Heart right ventricle (tissue), 16 donors: ENCODE data around the gene NKD2. TPM values are rescaled to one million over a fixed set of nuclear protein-coding genes. Genes with fewer than 3 reads are reported as not detected.

Experiments
- ATAC-seq, 8 donors: fragments of 200-7000 bp; cut with Tn5 transposase; one replicate each; pipeline ENCODE4 v1.9.1; 2020; ENCODE audit warnings: mild to moderate bottlenecking in 8 of 8, moderate library complexity in 8 of 8, moderate number of reproducible peaks in 1 of 8
- DNase-seq, 2 donors: peaks; one replicate each; pipeline ENCODE4 v3.0.0-alpha.2; 2020
- H3K27ac ChIP-seq, 10 donors: fragments of 200-600 bp; sonication (generic) in 2 of 10; one replicate each; pipeline versions ENCODE4 v1.5.0 to v1.8.0; 2020 to 2022; ENCODE audit warnings: mild to moderate bottlenecking in 3 of 10
- H3K27me3 ChIP-seq, 7 donors: fragments of 200-600 bp; one replicate each; pipeline ENCODE4 v1.8.0; 2021 to 2022; ENCODE audit warnings: mild to moderate bottlenecking in 2 of 7
- H3K36me3 ChIP-seq, 9 donors: fragments of 200-600 bp; sonication (generic) in 1 of 9; one replicate each; pipeline versions ENCODE4 v1.5.0 to v1.8.0; 2020 to 2022; ENCODE audit warnings: mild to moderate bottlenecking in 2 of 9
- H3K4me1 ChIP-seq, 9 donors: fragments of 200-600 bp; sonication (generic) in 1 of 9; one replicate each; pipeline versions ENCODE4 v1.5.0 to v1.8.0; 2020 to 2022; ENCODE audit warnings: mild to moderate bottlenecking in 4 of 9
- H3K4me3 ChIP-seq, 10 donors: fragments of 200-600 bp; sonication (generic) in 2 of 10; one replicate each; pipeline versions ENCODE4 v1.5.0 to v1.8.0; 2020 to 2022; ENCODE audit warnings: mild to moderate bottlenecking in 7 of 10, moderate library complexity in 2 of 10
- H3K9me3 ChIP-seq, 11 donors: fragments of 200-600 bp in 10 of 11; sonication (generic) in 2 of 11; one replicate each; pipeline versions ENCODE4 v1.5.0 to v1.8.0; 2013 to 2022; ENCODE audit warnings: mild to moderate bottlenecking in 2 of 11, control low read depth in 1 of 11, moderate library complexity in 1 of 11
- WGBS, 2 donors: extraction: QIAGEN DNeasy Blood & Tissue Kit; methylation state at CpG; one replicate each; pipeline ENCODE4 v1.1.7; 2013; ENCODE audit warnings: inconsistent platforms in 1 of 2; 5-methylcytosine and 5-hydroxymethylcytosine counted together
- intact Hi-C, 10 donors: fragments of 100-400 bp; cut with DNase I; formaldehyde crosslinking; loops; one replicate each; pipeline versions ENCODE4 v1.11.1 to v1.14.2; 2022
- polyA plus RNA-seq, 2 donors: library from polyadenylated mRNA; stranded (reverse); fragments of 200-250 nt; gene quantifications; one replicate each; pipeline ENCODE4 v1.2.3, GENCODE V29; 2013
- total RNA-seq, 10 donors: library from RNA; stranded (reverse); fragmentation: NEBNext Ultra II Directional in 3 of 10; extraction: Animal tissue kit (Norgen Biotek cat#: 25700) in 3 of 10; gene quantifications; one replicate each; pipeline versions ENCODE4 v1.2.1 to v1.2.4, GENCODE V29; 2021 to 2023
- TF ChIP-seq, protein P1 (sequence below), 9 donors: fragments of 200-600 bp; sonication (generic) in 2 of 9; IDR thresholded peaks; one replicate each; pipeline versions ENCODE4 v1.5.0 to v1.8.0; 2021 to 2022; ENCODE audit warnings: antibody characterized with exemption in 9 of 9, mild to moderate bottlenecking in 5 of 9, moderate library complexity in 1 of 9
- donor health status: Arrhythmogenic right ventricular cardiomyopathy.
- donor health status: ischemic (EF 13 %, LVEDD 7.1; RV severe dilation, severe dysfunction).
- donor health status: healthy with polysubstance abuse.
- donor health status: DM: no; HTN: yes; CAD: no.
- donor health status: DM: no; HTN: no; CAD: no.
- donor health status: ischemic (EF 25% LVEDD 6.9; RV normal size, moderate dysfunction).
- donor health status: ischemic (EF 25% LVEDD 5.7; RV mildly dilated, moderate dysfunction).
- donor health status: healthy.
- donor health status: DM: yes; HTN: yes; CAD: no.
- donor health status: Ischemic cardiomyopathy.
- donor health status: ischemic (EF 35%, LVEDD 5.7; RV mildly dilated, moderate dysfunction).
- donor health status: nonischemic (EF 11% LVEDD 7.7; RV severe dilation, severe dysfunction).
- donor health status: DM: yes; HTN: yes; CAD: no.
- donor health status: PGD.
- donor health status: ischemic (EF 29% LVEDD 5.4; RV normal size, mild dysfunction).
- donor health status: nonischemic (EF 23%, LVEDD 6.1; RV moderate dilation, normal function).

NKD2 gene
- total and polyA plus RNA-seq, 12 donors = 0.31 to 12.7 (median 1.8) TPM

DNA sequence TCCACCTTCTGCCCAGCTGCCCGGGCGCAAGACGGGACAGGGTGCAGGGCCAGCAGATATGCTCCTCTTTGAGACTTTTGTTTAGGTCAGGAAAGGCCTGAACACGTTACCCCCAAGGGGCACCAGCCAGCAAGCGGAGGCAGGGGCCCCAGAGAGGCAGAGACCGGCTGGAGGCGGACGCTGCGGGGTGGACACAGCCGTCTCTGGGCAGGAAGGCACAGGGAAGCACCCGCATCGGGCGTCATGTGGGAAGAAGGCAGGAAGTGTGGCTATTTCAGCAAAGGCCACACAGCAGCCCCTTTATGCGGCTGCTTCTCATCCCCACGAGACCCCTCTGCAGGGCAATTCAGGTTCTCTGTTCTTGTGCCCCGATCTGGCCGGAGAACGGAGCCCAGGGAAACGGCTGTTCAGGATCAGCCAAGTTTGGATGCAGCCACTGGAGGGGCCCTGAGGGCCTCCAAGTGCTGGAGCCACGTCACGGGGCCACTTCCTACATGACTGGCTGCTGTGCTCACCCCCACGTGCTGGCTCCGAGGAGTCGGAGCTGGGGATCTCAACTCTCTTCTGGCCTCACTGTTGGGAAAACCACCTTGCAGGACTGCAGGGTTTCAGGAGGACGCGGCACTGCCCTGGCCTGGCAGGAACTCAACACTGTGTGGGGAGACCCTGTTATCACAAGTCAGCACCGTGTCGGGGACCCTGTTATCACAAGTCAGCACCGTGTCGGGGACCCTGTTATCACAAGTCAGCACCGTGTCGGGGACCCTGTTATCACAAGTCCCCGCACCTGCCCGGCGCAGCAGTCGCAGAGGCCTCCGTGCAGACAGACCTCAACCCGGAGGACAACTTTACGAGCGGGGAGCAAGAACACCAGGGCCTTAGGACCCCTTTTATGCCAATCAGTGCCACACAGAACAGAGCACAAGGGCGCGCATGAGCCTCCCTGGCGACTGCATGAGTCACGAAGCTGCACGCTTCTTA lies 58.8 kb downstream of the NKD2 start:
- ATAC-seq (peak; percentile 3 to 66 (median 48)), DNase-seq (peak in 1 of 2 donors; percentile 26)
- Histone ChIP-seq H3K4me1 (peaks cover 0 to 28% (median 10%) of the 10 kb centered on the region in 9 donors), H3K27ac (peak overlapping the region in 3 of 10 donors; percentile 15 to 28 (median 25)), H3K9me3 (no peaks in the 10 kb centered on the region), H3K27me3 (no peaks in the 10 kb centered on the region), H3K36me3 (peaks cover 0 to 67% (median 32%) of the 10 kb centered on the region in 9 donors), H3K4me3 (no peak overlapping the region)
- intact Hi-C loops = loop anchor here in 2 of 10 donors (2.0 to 10.0 kb wide), 2 partner anchors 21 to 77 kb away; no protein-coding TSS in a partner anchor
- TF ChIP-seq, protein P1, sequence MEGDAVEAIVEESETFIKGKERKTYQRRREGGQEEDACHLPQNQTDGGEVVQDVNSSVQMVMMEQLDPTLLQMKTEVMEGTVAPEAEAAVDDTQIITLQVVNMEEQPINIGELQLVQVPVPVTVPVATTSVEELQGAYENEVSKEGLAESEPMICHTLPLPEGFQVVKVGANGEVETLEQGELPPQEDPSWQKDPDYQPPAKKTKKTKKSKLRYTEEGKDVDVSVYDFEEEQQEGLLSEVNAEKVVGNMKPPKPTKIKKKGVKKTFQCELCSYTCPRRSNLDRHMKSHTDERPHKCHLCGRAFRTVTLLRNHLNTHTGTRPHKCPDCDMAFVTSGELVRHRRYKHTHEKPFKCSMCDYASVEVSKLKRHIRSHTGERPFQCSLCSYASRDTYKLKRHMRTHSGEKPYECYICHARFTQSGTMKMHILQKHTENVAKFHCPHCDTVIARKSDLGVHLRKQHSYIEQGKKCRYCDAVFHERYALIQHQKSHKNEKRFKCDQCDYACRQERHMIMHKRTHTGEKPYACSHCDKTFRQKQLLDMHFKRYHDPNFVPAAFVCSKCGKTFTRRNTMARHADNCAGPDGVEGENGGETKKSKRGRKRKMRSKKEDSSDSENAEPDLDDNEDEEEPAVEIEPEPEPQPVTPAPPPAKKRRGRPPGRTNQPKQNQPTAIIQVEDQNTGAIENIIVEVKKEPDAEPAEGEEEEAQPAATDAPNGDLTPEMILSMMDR (IDR thresholded peaks at IDR 0.05) = no peak
- WGBS, 2 donors = 56 to 64% methylated on average over 45 of the region's 45 CpGs

DNA sequence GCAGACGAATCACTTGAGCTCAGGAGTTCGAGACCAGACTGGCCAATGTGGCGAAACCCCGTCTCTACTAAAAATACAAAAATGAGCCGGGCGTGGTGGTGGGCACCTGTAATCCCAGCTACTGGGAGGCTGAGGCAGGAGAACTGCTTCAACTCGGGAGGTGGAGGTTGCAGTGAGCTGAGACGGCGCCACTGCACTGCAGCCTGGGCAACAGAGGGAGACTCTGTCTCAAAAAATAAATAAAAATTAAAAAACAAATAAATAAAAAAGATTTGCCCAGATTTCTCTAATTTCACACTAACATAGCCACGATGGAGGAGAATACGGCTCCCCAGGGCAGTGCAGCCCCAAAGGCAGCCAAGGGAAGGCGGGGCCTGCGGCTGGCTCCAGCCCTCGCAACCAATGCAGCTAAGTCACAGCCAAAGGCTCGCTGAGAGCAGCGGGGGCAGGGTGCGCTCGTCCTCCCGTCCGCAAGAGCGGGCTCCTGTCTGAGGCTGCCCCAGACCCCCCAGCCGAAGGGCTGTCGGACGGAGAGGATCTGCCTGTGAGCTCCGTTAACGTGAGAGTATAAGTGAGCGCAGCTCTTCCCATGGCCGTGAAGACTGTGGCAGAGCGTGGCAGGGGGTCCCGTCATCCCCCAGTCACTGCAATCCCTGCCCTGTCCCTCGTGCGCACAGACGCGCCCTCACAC lies 59.7 kb downstream of the NKD2 start:
- ATAC-seq (peak; percentile 85 to 97 (median 90)), DNase-seq (peak in 1 of 2 donors; percentile 71)
- Histone ChIP-seq H3K9me3 (no peaks in the 10 kb centered on the region), H3K27ac (peak overlapping the region in 4 of 10 donors; percentile 8 to 48 (median 27)), H3K27me3 (no peaks in the 10 kb centered on the region), H3K4me1 (peaks cover 0 to 28% (median 10%) of the 10 kb centered on the region in 9 donors), H3K4me3 (no peak overlapping the region), H3K36me3 (peaks cover 0 to 61% (median 25%) of the 10 kb centered on the region in 9 donors)
- intact Hi-C loops = loop anchor here in 2 of 10 donors (2.0 to 10.0 kb wide), 2 partner anchors 20 to 76 kb away; no protein-coding TSS in a partner anchor
- TF ChIP-seq, protein P1 (IDR thresholded peaks at IDR 0.05) = no peak
- WGBS, 2 donors = 70 to 71% methylated on average over 34 of the region's 34 CpGs

DNA sequence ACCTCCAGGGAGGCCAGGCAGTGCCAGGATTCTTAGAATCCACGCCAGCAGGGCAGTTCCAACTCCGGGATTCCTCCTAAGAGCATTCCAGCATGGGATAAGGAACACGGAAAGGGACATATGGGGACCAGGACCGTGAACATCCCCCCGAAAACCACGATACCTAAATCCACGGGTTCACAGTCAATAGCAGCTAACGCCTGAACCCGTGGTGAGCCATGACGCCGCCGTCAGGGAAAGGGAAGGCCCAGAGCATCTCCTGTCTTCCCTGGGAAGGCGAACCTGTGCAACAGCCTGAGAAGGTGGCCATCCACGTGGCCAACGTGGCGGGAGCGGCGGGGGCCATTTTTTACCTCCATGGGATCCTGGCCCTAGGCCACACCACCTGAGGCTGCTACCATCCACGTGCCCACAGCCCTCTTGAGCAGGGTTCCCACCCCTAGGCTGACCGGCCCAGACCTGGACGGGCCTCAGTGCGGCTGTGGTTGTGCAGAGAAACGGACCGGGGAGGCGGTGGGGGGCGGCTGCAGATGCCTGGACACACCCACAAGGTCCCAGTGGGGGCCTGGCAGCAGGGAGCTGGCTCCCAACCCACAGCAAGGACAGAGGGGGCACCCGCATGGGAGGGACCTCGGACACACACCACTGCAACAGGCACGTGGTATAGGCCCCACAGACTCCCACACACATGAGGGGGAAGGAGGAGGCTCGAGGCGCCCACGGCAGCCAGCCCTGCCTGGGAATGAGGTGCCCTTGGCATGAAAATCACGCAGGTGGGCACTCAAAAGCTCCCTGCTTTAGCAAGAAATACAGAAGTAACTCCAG lies 60.5 kb downstream of the NKD2 start:
- intact Hi-C loops = loop anchor here in 2 of 10 donors (2.0 to 10.0 kb wide), 2 partner anchors 20 to 76 kb away; no protein-coding TSS in a partner anchor
- no peaks in the 10 kb centered on the region for H3K27me3 ChIP-seq
- H3K27ac ChIP-seq = peak overlapping the region in 4 of 10 donors; percentile 8 to 48 (median 27)

More for the DNA sequence above, 60.5 kb downstream of the NKD2 start:
- ATAC-seq = peak in 6 of 8 donors; percentile 3 to 40 (median 26)
- peaks cover 0 to 64% (median 32%) of the 10 kb centered on the region in 9 donors for H3K36me3 ChIP-seq
- peaks cover 0 to 28% (median 10%) of the 10 kb centered on the region in 9 donors for H3K4me1 ChIP-seq
- H3K9me3 ChIP-seq = no peaks in the 10 kb centered on the region
- DNase-seq = peak in 1 of 2 donors; percentile 10
- WGBS, 2 donors = 82 to 89% methylated on average over 33 of the region's 33 CpGs
- TF ChIP-seq, protein P1 (IDR thresholded peaks at IDR 0.05) = no peak
- no peak overlapping the region for H3K4me3 ChIP-seq
